Fibroblast of skin of left quadriceps (primary cell): Measurements from ENCODE around the gene ANAPC2.

ENCODE experiments used
- DNase-seq, 2 experiments: peaks; one replicate each; pipeline ENCODE4 v3.0.0-alpha.2; 2013; ENCODE audit warnings: low read depth in 2 of 2

Gene ANAPC2

DNA sequence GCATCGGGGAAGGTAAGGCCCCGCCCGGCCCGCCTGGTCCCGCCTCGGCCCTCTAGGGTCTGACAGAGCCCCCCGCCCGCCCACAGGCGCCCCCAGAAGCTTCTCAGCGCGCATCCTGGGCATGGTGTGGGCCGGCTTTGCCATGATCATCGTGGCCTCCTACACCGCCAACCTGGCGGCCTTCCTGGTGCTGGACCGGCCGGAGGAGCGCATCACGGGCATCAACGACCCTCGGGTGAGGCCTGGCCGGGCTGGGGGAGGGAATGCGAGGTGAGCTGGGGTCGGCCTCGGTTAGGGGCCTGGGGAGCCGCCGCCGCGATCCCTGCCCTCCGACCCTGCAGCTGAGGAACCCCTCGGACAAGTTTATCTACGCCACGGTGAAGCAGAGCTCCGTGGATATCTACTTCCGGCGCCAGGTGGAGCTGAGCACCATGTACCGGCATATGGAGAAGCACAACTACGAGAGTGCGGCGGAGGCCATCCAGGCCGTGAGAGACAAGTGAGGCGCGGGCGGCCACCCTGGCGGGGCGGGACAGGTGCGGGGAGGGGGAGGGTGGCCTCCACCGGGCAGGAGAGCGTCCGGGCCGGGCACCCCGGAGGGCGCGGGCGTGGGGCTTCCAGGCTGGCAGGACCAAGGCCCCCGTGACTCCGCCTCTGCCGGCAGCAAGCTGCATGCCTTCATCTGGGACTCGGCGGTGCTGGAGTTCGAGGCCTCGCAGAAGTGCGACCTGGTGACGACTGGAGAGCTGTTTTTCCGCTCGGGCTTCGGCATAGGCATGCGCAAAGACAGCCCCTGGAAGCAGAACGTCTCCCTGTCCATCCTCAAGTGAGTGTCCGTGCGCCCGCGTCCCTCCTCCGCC, 25.6 kb downstream of the ANAPC2 start:
- DNase-seq, result no peak

DNA sequence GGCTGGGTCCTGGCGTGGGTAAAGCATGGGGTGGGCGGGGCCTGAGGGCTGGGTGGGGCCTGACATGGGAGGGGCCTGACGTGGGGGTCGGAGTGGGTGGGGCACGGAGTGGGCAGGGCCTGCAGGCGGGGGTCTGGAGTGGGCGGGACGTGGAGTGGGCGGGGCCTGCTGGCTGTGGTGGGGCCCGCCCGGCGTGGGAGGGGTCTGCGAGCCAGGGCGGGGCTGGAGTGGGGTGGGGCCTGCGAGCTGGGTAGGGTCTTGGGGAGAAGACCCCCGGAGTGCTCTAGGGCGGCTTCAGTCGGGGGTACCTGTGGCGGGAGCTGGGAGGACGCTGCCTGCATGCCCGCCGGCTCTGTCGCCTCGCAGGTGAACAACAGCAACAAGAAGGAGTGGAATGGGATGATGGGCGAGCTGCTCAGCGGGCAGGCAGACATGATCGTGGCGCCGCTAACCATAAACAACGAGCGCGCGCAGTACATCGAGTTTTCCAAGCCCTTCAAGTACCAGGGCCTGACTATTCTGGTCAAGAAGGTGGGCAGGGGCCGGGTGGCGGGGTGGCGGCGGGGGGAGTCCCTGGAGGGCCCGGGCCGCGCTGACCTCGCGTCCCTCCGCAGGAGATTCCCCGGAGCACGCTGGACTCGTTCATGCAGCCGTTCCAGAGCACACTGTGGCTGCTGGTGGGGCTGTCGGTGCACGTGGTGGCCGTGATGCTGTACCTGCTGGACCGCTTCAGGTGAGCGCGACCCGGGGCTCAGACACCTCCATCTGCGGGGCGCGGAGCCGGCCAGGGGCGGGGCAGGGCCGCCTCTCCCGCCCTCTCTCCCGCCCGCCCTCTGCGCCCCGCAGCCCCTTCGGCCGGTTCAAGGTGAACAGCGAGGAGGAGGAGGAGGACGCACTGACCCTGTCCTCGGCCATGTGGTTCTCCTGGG, 26.5 kb downstream of the ANAPC2 start:
- no peak for DNase-seq

DNA sequence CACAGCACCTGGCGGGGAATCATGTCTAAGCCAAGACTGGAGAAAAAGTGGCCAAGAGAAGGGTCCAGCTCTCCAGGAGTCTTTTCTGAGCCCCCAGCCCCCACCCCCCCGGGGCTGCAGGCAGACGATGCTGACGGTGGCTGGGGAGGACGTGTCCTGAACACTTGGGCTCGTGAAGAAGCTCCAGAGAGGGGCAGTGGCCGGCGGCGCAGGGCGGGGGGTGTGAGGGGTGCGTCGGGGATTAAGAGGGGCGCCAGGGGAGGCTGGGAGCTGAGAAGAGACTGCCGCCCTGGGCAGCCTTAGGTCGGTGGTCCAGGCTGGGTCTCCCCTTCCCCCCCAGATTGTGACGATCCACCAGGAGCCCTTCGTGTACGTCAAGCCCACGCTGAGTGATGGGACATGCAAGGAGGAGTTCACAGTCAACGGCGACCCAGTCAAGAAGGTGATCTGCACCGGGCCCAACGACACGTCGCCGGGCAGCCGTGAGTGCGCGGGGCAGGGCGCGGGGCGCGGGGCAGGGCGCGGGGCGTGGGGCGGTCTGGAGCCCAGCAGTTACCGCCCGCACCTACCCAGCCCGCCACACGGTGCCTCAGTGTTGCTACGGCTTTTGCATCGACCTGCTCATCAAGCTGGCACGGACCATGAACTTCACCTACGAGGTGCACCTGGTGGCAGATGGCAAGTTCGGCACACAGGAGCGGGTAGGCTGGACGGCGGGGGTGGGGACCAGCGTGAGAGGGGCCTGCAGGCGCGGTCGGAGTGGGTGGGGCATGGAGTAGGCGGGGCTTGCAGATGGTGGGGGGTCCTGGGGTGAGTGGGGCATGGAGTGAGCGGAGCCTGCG, 27.4 kb downstream of the ANAPC2 start:
- no peak for DNase-seq

DNA sequence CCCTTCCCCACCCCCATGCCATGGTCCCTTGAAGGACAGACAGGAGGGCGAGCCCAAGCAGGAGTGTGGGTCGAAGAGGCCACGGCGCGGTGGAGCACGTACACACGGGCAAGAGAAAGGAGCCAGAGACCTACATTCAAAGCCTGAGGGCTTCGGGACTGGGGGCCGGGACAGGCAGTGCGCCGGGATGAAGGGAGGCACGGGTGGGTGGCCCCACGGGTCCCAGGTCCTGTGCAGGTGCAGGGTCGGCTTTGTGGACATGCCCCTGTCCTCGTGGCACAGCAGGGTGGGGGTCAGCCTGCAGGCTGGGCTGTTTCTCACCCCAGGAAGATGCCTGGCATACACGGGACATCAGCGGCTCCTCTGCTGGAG, 28.3 kb downstream of the ANAPC2 start:
- DNase-seq, result no peak

DNA sequence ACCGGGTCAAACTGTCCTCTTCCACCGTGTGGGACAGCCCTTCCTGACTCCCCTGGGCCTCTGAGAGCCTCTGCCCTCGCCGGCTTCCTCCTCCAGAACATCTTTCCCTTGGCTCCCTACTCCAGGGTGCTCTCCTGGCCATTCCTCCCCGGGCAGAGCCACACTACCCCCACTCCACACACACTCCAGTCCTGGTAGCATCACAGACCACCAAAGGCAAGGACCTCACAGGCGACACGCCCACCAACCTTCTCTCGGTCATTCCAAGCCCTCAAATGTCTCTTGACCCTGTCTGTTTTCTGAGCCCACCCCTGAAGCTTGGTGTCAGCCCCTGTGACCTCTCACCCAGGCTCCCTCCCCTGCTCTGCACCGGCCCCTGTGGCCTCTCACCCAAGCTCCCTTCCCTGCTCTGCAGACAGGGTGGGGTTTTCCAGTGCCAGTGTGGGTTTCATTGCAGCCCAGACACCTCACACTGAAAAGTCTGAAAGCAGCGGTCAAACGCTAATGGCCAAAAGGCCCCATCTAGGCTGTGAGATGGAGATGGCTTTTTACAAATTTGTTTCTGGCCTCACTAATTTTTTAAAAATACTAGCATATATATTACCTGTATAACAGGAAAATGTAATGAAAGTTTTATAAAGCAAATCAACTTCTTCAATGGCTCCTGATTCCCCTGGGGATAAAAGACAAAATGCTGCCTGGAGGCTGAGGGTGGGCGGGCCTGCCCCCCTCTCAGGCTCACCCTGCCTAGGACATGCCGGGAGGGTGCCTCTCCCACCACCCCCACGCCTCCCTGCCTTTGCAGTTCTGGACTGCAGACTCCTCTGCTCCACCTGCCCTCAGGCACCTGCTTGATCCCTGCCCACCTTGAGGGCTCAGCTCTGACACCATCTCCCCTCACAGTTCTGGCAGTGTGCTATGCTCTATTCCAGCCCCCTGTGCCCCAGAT, 29.0 kb downstream of the ANAPC2 start:
- DNase-seq, result no peak

DNA sequence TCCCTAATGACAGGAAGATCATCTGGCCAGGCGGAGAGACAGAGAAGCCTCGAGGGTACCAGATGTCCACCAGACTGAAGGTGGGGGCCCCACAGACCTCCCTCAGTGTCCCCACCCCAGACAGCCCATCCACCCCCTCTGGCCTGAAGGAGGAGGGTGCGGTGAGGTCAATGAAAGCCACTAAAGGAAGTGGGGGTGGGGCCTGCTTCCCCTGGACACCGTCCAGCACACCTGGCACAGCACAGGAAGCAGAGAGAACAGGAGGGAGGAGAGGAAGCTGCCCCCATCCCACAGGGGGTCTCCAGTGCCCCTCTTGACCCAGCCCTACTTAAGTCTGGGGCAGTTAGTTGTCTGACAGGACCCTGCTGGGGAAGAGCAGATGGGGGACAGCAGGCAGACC, 29.7 kb downstream of the ANAPC2 start:
- no peak for DNase-seq

DNA sequence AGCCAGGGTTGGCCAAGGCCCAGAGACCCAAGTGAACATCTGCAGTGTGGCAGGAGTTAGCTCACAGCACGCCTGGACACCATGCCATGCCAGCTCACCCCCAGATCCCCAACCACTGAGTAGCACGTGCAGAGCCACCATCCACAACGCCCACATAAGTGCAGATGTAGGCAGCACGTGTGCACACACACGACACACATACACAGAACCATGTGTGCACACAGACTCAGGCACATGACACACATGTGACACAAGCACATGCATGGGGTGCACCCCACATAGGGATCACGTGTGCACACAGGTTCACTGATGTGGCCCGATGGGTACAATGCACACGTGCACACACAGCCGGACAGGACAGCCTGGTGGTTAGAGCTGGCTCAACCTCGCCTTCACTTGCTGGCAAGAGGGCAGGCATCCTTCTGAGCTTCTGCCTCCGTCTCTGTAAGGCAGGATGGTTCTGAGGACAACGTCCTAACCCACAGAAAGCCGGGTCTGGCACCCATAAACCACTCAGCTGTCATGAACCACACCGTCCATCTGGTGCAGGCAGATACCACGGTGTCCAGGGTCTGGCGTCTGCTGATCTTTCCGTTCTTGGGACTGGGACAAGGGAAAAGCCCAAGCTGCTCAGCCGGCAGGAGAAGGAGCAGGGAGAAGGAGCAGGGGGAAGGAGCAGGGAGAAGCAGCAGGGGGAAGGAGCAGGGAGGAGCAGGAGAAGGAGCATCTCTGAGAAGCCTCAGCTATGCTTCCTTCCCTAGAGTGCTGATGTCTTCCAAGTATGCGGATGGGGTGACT, 30.5 kb downstream of the ANAPC2 start:
- DNase-seq, result no peak

DNA sequence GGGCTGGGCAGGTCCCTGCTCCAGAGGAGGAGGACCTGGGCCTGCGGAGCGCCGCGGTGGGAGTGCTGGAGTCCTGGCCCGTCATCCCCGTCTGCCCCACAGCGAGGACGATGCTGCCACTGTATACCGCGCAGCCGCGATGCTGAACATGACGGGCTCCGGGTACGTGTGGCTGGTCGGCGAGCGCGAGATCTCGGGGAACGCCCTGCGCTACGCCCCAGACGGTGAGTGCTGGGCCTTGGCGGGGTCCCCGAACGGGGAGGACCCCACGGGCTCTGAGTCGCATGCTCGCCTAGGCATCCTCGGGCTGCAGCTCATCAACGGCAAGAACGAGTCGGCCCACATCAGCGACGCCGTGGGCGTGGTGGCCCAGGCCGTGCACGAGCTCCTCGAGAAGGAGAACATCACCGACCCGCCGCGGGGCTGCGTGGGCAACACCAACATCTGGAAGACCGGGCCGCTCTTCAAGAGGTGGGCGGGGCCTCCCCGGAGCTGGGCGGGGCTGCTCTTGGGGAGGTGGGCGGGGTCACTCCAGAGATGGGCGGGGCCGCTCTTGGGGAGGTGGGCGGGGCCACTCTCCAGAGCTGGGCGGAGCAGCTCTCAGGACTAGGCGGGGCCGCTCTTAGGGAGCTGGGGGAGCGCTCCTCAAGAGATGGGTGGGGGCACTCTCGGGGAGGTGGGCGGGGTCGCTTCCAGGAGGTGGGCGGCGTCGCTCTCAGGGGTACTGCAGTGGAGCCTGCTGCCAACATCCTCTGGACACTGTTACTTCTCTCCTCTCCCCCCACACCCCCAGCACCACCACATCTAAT, 31.6 kb downstream of the ANAPC2 start:
- peak in 1 of 2 experiments; percentile 6 for DNase-seq

DNA sequence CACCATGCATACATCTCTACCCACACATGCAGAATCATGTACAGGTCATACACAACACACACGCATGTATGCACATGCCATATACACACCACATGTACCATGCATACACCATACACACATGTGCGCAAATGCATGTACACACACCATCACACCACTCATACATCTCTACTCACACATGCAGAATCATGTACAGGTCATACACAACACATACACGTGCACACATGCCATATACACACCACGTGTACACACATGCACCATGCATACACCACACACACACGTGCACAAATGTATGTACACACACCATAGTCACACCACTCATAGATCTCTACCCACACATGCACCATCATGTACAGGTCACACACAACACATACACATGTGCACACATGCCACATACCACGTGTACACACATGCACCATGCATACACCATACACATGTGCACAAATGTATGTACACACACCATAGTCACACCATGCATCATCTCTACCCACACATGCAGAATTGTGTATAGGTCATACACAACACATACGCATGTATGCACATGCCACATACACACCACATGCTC, 35.4 kb downstream of the ANAPC2 start:
- no peak for DNase-seq

DNA sequence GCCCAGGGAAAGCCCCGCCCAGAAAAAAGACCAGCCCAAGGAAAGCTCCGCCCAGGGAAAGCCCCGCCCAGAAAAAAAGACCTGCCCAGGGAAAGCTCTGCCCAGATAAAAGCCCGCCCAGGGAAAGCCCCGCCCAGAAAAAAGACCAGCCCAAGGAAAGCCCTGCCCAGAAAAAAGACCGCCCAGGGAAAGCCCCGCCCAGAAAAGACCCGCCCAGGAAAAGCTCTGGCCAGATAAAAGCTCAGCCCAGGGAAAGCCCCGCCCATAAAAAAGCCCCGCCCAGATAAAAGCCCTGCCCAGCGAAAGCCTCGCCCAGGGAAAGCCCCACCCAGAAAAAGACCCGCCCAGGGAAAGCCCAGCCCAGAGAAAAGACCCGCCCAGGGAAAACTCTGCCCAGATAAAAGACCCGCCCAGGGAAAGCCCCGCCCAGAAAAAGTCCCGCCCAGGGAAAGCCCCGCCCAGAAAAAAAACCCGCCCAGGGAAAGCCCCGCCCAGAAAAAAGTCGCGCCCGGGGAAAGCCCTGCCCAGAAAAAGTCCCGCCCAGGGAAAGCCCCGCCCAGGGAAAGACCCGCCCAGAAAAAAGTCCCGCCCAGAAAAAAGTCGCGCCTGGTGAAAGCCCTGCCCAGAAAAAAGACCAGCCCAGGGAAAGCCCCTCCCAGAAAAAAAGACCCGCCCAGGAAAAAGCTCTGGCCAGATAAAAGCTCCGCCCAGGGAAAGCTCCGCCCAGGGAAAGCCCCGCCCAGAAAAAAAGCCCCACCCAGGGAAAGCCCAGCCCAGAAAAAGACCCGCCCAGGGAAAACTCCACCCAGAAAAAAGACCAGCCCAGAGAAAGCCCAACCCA, 37.5 kb downstream of the ANAPC2 start:
- no peak for DNase-seq

DNA sequence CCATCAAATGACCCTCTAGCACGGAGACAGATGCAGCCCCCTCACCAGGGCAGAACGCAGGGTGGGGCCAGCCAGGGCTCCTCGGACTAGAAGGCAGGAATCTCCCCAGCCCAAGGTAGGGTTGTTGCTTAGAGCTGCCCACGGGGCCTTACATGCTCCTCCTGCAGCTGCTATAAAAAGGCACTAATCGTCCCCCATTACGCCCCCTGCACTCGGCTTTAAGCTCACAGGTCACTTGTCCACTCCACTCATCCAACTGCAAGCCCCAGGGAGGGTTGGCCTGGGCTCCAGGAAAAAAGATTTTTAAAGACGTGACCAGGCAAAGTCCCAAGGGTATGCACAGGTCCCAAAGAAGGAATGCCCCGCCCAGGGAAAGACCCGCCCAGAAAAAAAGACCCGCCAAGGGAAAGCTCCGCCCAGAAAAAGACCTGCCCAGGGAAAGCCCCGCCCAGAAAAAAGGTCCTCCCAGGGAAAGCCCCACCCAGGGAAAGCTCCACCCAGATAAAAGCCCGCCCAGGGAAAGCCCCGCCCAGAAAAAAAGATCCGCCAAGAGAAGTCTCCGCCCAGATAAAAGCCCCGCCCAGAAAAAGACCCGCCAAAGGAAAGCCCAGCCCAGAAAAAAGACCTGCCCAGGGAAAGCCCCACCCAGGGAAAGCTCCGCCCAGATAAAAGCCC, 38.3 kb downstream of the ANAPC2 start:
- DNase-seq, result no peak

DNA sequence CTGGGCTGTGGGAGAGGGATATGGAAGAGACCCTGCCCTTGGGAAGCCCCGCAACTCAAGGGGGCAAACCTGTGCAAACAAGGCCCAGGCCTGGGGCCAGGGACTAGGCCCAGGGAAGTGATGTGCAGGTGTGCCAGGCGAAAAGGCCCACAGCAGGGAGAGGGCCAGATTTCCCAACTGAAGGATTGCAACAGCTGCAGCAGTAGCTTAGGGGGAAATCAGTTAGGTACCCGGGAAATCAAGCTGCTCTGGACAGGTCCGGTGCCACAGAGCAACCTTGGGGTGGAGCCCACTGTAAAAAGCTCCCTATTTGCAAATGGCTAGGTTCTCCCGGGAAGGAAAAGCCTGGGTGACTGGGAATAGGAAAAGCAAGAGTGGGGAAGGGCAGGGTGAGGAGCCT, 39.0 kb downstream of the ANAPC2 start:
- no peak for DNase-seq

DNA sequence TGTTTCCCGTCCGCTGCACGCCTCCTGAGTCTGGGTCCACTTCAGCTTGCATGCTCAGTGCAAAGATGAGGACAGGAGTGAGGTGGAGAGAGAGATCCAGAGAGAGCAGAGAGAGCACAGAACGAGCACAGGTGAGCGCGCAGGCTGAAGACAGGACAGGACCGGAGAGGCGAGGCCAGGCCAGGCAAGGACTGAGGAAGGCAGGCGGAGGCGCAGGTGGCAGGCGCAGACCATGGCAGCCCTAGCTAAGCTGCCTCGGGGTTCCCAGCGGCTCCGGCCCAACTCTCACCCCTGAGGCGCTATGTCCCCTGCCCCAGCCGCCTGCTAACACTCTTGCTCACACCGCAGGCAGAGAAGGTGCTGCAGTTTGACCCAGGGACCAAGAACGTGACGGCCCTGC, 39.7 kb downstream of the ANAPC2 start:
- no peak for DNase-seq

DNA sequence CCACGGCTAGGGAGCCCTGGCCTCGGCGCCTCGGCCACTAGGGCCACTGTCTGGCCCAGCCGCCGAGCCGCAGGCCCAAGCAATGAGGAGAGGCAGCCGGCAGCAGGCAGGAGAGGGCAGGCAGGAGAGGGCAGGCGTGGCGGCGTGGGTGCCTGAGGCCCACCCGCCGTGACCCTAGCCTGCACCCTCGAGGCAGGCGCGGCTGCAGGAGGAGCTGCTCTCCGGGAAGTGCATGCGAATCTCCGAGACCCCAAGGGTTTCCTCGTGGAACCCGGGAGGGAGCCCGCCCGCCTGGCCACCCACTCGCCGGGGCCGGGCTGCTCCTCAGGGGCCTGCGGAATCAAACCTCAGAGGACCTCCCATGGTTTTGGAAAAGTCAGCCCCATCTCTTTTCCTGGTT, 40.1 kb downstream of the ANAPC2 start:
- no peak for DNase-seq

DNA sequence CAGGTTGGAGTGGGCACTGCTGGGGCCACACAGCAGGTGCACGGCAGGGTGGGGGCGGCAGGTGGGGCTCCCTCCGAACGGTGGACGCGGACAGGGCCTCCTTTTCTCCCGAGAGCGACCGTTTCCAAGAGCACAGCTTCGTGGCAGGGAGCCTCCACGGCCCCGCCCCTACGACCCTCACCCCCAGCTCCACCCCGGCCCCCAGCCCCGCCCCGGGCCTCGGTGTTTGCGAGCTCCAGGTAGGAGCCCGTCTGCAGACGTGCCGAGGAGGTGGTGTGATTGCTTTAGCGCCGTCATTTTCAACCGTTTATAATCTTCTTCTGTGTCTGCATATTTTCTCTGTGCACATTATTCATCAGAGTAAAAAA, 40.6 kb downstream of the ANAPC2 start:
- DNase-seq, result no peak

DNA sequence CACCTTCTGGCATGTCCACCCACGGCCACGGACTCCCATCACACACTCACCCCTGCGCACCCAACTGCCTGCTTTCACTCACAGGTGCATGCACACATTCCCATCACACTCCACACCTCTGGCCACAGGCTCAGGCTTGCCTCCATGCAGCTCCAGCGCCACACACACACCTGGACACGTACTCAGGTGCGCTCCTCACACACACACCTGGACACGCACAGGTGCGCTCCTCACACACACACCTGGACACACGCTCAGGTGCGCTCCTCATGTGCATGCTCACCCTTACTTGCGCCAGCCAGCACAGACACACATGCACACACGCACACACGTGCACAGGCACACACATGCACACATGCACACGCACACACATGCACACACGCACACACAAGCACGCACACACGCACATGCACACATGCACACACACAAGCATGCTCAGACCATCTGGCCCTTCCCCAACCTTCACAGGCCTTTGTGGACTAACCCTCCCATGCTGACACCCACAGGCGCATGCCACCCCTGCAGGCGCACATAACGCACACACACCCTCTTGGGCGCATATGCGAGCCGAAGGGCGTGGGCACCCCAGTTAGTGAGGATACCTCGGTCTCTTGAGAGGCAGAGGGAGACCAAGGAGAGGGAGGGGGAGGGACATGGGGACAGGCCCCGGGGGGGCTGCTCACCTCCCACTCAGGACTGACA, 41.1 kb downstream of the ANAPC2 start:
- no peak for DNase-seq

DNA sequence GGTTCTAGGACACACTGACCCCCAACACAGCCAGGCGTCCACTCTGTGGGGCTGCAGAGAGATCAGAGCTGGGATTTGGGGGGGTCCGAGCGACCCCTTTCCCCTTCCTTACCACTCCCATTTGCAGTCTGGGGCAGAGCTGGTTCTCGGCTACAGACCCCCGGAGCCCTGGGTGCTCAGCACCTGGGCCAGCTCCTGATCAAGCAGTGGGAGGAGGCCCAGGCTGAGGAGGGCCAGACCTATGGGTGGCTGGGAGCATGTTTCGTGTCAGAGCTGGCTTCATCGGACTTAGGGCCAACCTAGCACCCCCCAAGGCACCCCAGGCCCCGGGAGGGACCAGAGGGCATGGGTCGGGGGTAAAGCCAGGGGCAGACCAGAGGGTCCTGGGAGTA, 41.8 kb downstream of the ANAPC2 start:
- DNase-seq, result no peak
